BE2C (cell line): ENCODE data around the gene CRTC3. TPM values are rescaled to one million over a fixed set of nuclear protein-coding genes. Genes with fewer than 3 reads are reported as not detected.
A peak's percentile ranks its signal among the peaks of the same experiment; 100 is the strongest.

Experiments
- DNase-seq: peaks from one replicate; pipeline ENCODE4 v3.0.0-alpha.2; 2020
- H3K27me3 ChIP-seq: fragments of 250-450 bp; sonication (Bioruptor Pico); 2 replicates; pipeline ENCODE4 v1.5.1; 2020; ENCODE audit warnings: mild to moderate bottlenecking
- H3K36me3 ChIP-seq: fragments of 250-450 bp; sonication (Bioruptor Pico); 2 replicates; pipeline ENCODE4 v1.5.1; 2020; ENCODE audit warnings: mild to moderate bottlenecking
- H3K4me1 ChIP-seq: fragments of 250-450 bp; sonication (Bioruptor Pico); 2 replicates; pipeline ENCODE4 v1.5.1; 2020
- H3K4me3 ChIP-seq: 2 replicates; pipeline ENCODE4 v1.5.1; 2011; ENCODE audit warnings: low read depth, low read length
- H3K9me3 ChIP-seq: fragments of 250-450 bp; sonication (Bioruptor Pico); 2 replicates; pipeline ENCODE4 v1.5.1; 2020
- CTCF ChIP-seq: IDR thresholded peaks from 2 replicates; pipeline ENCODE4 v1.5.1; 2012; ENCODE audit warnings: mild to moderate bottlenecking, low read depth, low read length
- polyA plus RNA-seq: library from polyadenylated mRNA; unstranded; fragments of >200 nt; gene quantifications from one replicate; pipeline ENCODE4 v1.2.1, GENCODE V29; 2012; ENCODE audit warnings: low read depth, missing spikeins; ENCODE audit not compliant: insufficient read length, insufficient read depth

CRTC3 gene
- 16.7 TPM for polyA plus RNA-seq

- no peak for TF ChIP-seq CTCF
These were observed at the start of gene CRTC3 for GRCh38 chr15:90529371-90530249. CRTC3 (plus strand) TSS chr15:90529923; CDS start chr15:90530072, 149 bp downstream.

GRCh38 chr15:90481023-90481422 lies 48.7 kb upstream of the CRTC3 start:
- peaks cover 2% of the 10 kb centered on the region for H3K36me3 ChIP-seq
- no peak for TF ChIP-seq CTCF
- no peaks in the 10 kb centered on the region for H3K27me3 ChIP-seq
- H3K4me1 ChIP-seq, result 0 out of 2 replicates have a peak, but pooled peaks cover 3% of the 10 kb centered on the region
- H3K9me3 ChIP-seq, result no peaks in the 10 kb centered on the region
- no peak for DNase-seq
- H3K4me3 ChIP-seq, result no peak overlapping the region

More at GRCh38 chr15:90529371-90530249, at the start of gene CRTC3:
- Histone ChIP-seq H3K4me1 (no peaks in the 10 kb centered on the region), H3K36me3 (no peaks in the 10 kb centered on the region), H3K9me3 (no peaks in the 10 kb centered on the region), H3K27me3 (no peaks in the 10 kb centered on the region), H3K4me3 (peak within 1 kb of the TSS; percentile 93)
- DNase-seq, result peak; percentile 66

- H3K4me3 ChIP-seq, result no peak overlapping the region
These were observed 47.4 kb upstream of the CRTC3 start for GRCh38 chr15:90482124-90483011.

GRCh38 chr15:90483012-90483307 lies 46.8 kb upstream of the CRTC3 start:
- Histone ChIP-seq H3K27me3 (no peaks in the 10 kb centered on the region), H3K4me1 (0 out of 2 replicates have a peak, but pooled peaks cover 3% of the 10 kb centered on the region), H3K9me3 (no peaks in the 10 kb centered on the region), H3K36me3 (peaks cover 9% of the 10 kb centered on the region), H3K4me3 (no peak overlapping the region)
- TF ChIP-seq CTCF, result no peak
- DNase-seq, result no peak

More at GRCh38 chr15:90482124-90483011, 47.4 kb upstream of the CRTC3 start:
- H3K36me3 ChIP-seq, result peaks cover 7% of the 10 kb centered on the region
- TF ChIP-seq CTCF, result peak; percentile 89
- no peaks in the 10 kb centered on the region for H3K27me3 ChIP-seq
- H3K9me3 ChIP-seq, result no peaks in the 10 kb centered on the region
- DNase-seq, result peak; percentile 57
- 0 out of 2 replicates have a peak, but pooled peaks cover 3% of the 10 kb centered on the region for H3K4me1 ChIP-seq

- Histone ChIP-seq H3K4me1 (0 out of 2 replicates have a peak, but pooled peaks cover under 1% of the 10 kb centered on the region), H3K36me3 (peaks cover 7% of the 10 kb centered on the region), H3K9me3 (no peaks in the 10 kb centered on the region), H3K4me3 (no peak overlapping the region), H3K27me3 (no peaks in the 10 kb centered on the region)
- no peak for TF ChIP-seq CTCF
- no peak for DNase-seq
These were observed 46.1 kb upstream of the CRTC3 start for GRCh38 chr15:90483637-90484036.
